GM19240 (cell line): ENCODE data around the gene TM9SF4.

Source experiments
- DNase-seq: peaks from one replicate; pipeline ENCODE4 v3.0.0; 2011; ENCODE audit warnings: low spot score; ENCODE audit not compliant: insufficient read length

TM9SF4 gene

GRCh38 chr20:32205843-32206759, 96.6 kb downstream of the TM9SF4 start:
- no peak for DNase-seq

GRCh38 chr20:32206760-32207625, 97.5 kb downstream of the TM9SF4 start:
- no peak for DNase-seq

GRCh38 chr20:32207626-32208498, 98.3 kb downstream of the TM9SF4 start, which contains the start of the genes PLAGL2 and POFUT1:
TSS of gene PLAGL2 (minus strand) at chr20:32207743. CDS start at chr20:32202178, 5,565 bp downstream.
TSS of gene POFUT1 (plus strand) at chr20:32207880. CDS start at chr20:32207942, 62 bp downstream.
- DNase-seq: peak; percentile 98

GRCh38 chr20:32208499-32209154, 99.1 kb downstream of the TM9SF4 start:
- no peak for DNase-seq

GRCh38 chr20:32209850-32210605, 100.5 kb downstream of the TM9SF4 start:
- no peak for DNase-seq

GRCh38 chr20:32213870-32214269, 104.4 kb downstream of the TM9SF4 start:
- DNase-seq: no peak

- DNase-seq: no peak
These were observed 105.6 kb downstream of the TM9SF4 start for GRCh38 chr20:32215147-32215546.

- DNase-seq: no peak
These were observed 106.2 kb downstream of the TM9SF4 start for GRCh38 chr20:32215729-32216128.

GRCh38 chr20:32216179-32217142, 106.9 kb downstream of the TM9SF4 start:
- no peak for DNase-seq
